HepG2 (cell line): ENCODE results near the gene PTPRF. TPM values are rescaled to one million over a fixed set of nuclear protein-coding genes. Genes with fewer than 3 reads are reported as not detected.

Source experiments
- ARID4A ChIP-seq: sonication (generic); formaldehyde crosslinking; IDR thresholded peaks from 2 replicates; pipeline ENCODE4 v1.5.0; 2020; ENCODE audit warnings: mild to moderate bottlenecking, missing genetic modification reagents, borderline replicate concordance
- BHLHE40 ChIP-seq: IDR thresholded peaks from 2 replicates; pipeline ENCODE4 v1.6.1; 2011; ENCODE audit warnings: low read length, improper control_type of control experiment
- DNMT3B ChIP-seq: conservative IDR thresholded peaks from 2 replicates; pipeline ENCODE4 v1.6.1; 2016; ENCODE audit warnings: missing biosample characterization, control low read depth
- E2F2 ChIP-seq: sonication (generic); formaldehyde crosslinking; IDR thresholded peaks from 2 replicates; pipeline ENCODE4 v1.4.0; 2020; ENCODE audit warnings: missing genetic modification reagents, borderline replicate concordance
- HNF4A ChIP-seq: sonication (generic); formaldehyde crosslinking; IDR thresholded peaks from 2 replicates; pipeline ENCODE4 v1.4.0; 2020; ENCODE audit warnings: missing genetic modification reagents
- HOXA3 ChIP-seq: sonication (generic); formaldehyde crosslinking; IDR thresholded peaks from 2 replicates; pipeline ENCODE4 v1.5.0; 2020; ENCODE audit warnings: missing genetic modification reagents
- IKZF4 ChIP-seq: sonication (generic); formaldehyde crosslinking; IDR thresholded peaks from 2 replicates; pipeline ENCODE4 v1.5.1; 2020; ENCODE audit warnings: borderline replicate concordance, mild to moderate bottlenecking, low read depth, missing genetic modification reagents; ENCODE audit errors: not compliant biosample characterization
- IRF9 ChIP-seq: sonication (generic); formaldehyde crosslinking; IDR thresholded peaks from 2 replicates; pipeline ENCODE4 v1.8.0; 2022; ENCODE audit warnings: missing genetic modification reagents, mild to moderate bottlenecking, borderline replicate concordance
- MYPOP ChIP-seq: sonication (generic); formaldehyde crosslinking; IDR thresholded peaks from 2 replicates; pipeline ENCODE4 v1.8.1; 2023; ENCODE audit warnings: mild to moderate bottlenecking, moderate library complexity, missing genetic modification reagents
- PATZ1 ChIP-seq: sonication (generic); formaldehyde crosslinking; IDR thresholded peaks from 2 replicates; pipeline ENCODE4 v1.4.0; 2020; ENCODE audit warnings: missing genetic modification reagents
- RFX1 ChIP-seq: fragments of 450-650 bp; IDR thresholded peaks from 2 replicates; pipeline ENCODE4 v1.6.1; 2017
- TP53 ChIP-seq: sonication (generic); formaldehyde crosslinking; conservative IDR thresholded peaks from 2 replicates; pipeline ENCODE4 v1.4.0; 2020; ENCODE audit warnings: missing genetic modification reagents
- YY1 ChIP-seq: IDR thresholded peaks from 2 replicates; pipeline ENCODE4 v1.6.1; 2011; ENCODE audit warnings: low read length, low read depth, moderate library complexity, mild to moderate bottlenecking; ENCODE audit not compliant: insufficient read depth, insufficient replicate concordance
- ZFX ChIP-seq: sonication (generic); formaldehyde crosslinking; IDR thresholded peaks from 2 replicates; pipeline ENCODE4 v1.4.0; 2020; ENCODE audit warnings: mild to moderate bottlenecking, low read depth, missing genetic modification reagents, moderate library complexity
- ZNF20 ChIP-seq: sonication (generic); formaldehyde crosslinking; IDR thresholded peaks from 2 replicates; pipeline ENCODE4 v1.4.0; 2020; ENCODE audit warnings: mild to moderate bottlenecking, moderate library complexity, missing genetic modification reagents
- ZNF496 ChIP-seq: sonication (generic); formaldehyde crosslinking; IDR thresholded peaks from 2 replicates; pipeline ENCODE4 v1.8.1; 2023; ENCODE audit warnings: mild to moderate bottlenecking, moderate library complexity, missing genetic modification reagents; ENCODE audit not compliant: insufficient replicate concordance
- ZNF740 ChIP-seq: sonication (generic); formaldehyde crosslinking; IDR thresholded peaks from 2 replicates; pipeline ENCODE4 v1.4.0; 2020; ENCODE audit warnings: missing genetic modification reagents
- polyA plus RNA-seq, 8 experiments: library from polyadenylated mRNA; depleted of rRNA in 3 of 8; stranded (reverse) in 7 of 8; unstranded in 1 of 8; fragments of >200 nt; fragmentation: Illumina TruSeq in 4 of 8; extraction: Trizol in 4 of 8; gene quantifications; 2 replicates each; pipeline versions ENCODE4 v1.2.1 to v1.2.3, GENCODE V29; 2011 to 2016; ENCODE audit warnings: low read depth in 4 of 8, missing spikeins in 1 of 8, mixed read lengths in 1 of 8; ENCODE audit not compliant: insufficient read depth in 1 of 8
- total RNA-seq, 5 experiments: library from RNA; depleted of rRNA; stranded (reverse); fragments of >200 nt; fragmentation: Illumina TruSeq; extraction: Trizol; gene quantifications; 2 replicates each; pipeline ENCODE4 v1.2.3, GENCODE V29; 2016; ENCODE audit warnings: low read depth in 1 of 5

Gene PTPRF
- total and polyA plus RNA-seq, 2 of the 13 experiments (the other 11 are each of a cell fraction or from before 2014, with no cell fraction given) = 55.9 to 167 TPM

- TF ChIP-seq MYPOP (CRISPR knock-in tag) (peak; percentile 80), ZNF20 (CRISPR knock-in tag) (no peak), ZNF496 (no peak), ZFX (0 out of 2 replicates have a peak, but pooled peaks have one; percentile 18), E2F2 (CRISPR knock-in tag) (0 out of 2 replicates have a peak, but pooled peaks have one; percentile 34), RFX1 (no peak), IKZF4 (no peak), PATZ1 (CRISPR knock-in tag) (peak; percentile 64; the same call in 1 of the 2 replicates), BHLHE40 (peak; percentile 87), TP53 (CRISPR knock-in tag) (no peak), YY1 (peak; percentile 14), HOXA3 (CRISPR knock-in tag) (0 out of 2 replicates have a peak, but pooled peaks have one; percentile 33), ARID4A (CRISPR knock-in tag) (peak; percentile 72), ZNF740 (CRISPR knock-in tag) (peak; percentile 68; the same call in 1 of the 2 replicates), DNMT3B (CRISPR knock-in tag) (no peak), HNF4A (CRISPR knock-in tag) (peak; percentile 6; the same call in 1 of the 2 replicates), IRF9 (CRISPR knock-in tag) (0 out of 2 replicates have a peak, but pooled peaks have one; percentile 21)
Measured at GRCh38 chr1:43531107-43531905, 623 bp downstream of the PTPRF start (continued).
